ENCODE results near the gene FAAH.

Gene FAAH

GRCh38 chr1:46456411-46456963 is 62.4 kb downstream of the FAAH start:
- Histone ChIP-seq H3K27me3 (ENCODE audit: insufficient read depth, poor library complexity, severe bottlenecking) (peaks cover 2% of the 10 kb centered on the region), H3K4me1 (ENCODE audit: insufficient read depth, poor library complexity, severe bottlenecking) (no peaks in the 10 kb centered on the region), H3K27ac (ENCODE audit: poor library complexity, severe bottlenecking) (no peak overlapping the region), H3K4me3 (ENCODE audit: severe bottlenecking) (no peak overlapping the region), H3K9me3 (ENCODE audit: severe bottlenecking) (no peaks in the 10 kb centered on the region), H3K36me3 (ENCODE audit: low read depth) (no peaks in the 10 kb centered on the region)
- ATAC-seq (ENCODE audit: low read depth), result no peak
- DNase-seq (ENCODE audit: low spot score), result no peak
- TF ChIP-seq CTCF (IDR thresholded peaks at IDR 0.05; ENCODE audit: poor library complexity, severe bottlenecking), result no peak

- H3K27me3 ChIP-seq (ENCODE audit: insufficient read depth, poor library complexity, severe bottlenecking), result peaks cover 2% of the 10 kb centered on the region
- no peak for TF ChIP-seq CTCF (IDR thresholded peaks at IDR 0.05; ENCODE audit: poor library complexity, severe bottlenecking)
- H3K4me3 ChIP-seq (ENCODE audit: severe bottlenecking), result no peak overlapping the region
- DNase-seq (ENCODE audit: low spot score) (no peak), ATAC-seq (ENCODE audit: low read depth) (no peak)
- no peak overlapping the region for H3K27ac ChIP-seq (ENCODE audit: poor library complexity, severe bottlenecking)
- no peaks in the 10 kb centered on the region for H3K9me3 ChIP-seq (ENCODE audit: severe bottlenecking)
- H3K36me3 ChIP-seq (ENCODE audit: low read depth), result no peaks in the 10 kb centered on the region
- H3K4me1 ChIP-seq (ENCODE audit: insufficient read depth, poor library complexity, severe bottlenecking), result no peaks in the 10 kb centered on the region
Observed at GRCh38 chr1:46457178-46457577, 63.1 kb downstream of the FAAH start.

- Histone ChIP-seq H3K27me3 (ENCODE audit: insufficient read depth, poor library complexity, severe bottlenecking) (peaks cover 2% of the 10 kb centered on the region), H3K4me3 (ENCODE audit: severe bottlenecking) (no peak overlapping the region), H3K4me1 (ENCODE audit: insufficient read depth, poor library complexity, severe bottlenecking) (no peaks in the 10 kb centered on the region), H3K27ac (ENCODE audit: poor library complexity, severe bottlenecking) (no peak overlapping the region), H3K9me3 (ENCODE audit: severe bottlenecking) (no peaks in the 10 kb centered on the region), H3K36me3 (ENCODE audit: low read depth) (no peaks in the 10 kb centered on the region)
- DNase-seq (ENCODE audit: low spot score) (no peak), ATAC-seq (ENCODE audit: low read depth) (no peak)
- TF ChIP-seq CTCF (IDR thresholded peaks at IDR 0.05; ENCODE audit: poor library complexity, severe bottlenecking), result no peak
Observed at GRCh38 chr1:46458190-46458589, 64.1 kb downstream of the FAAH start.

GRCh38 chr1:46458846-46459245 is 64.7 kb downstream of the FAAH start:
- Histone ChIP-seq H3K36me3 (ENCODE audit: low read depth) (no peaks in the 10 kb centered on the region), H3K9me3 (ENCODE audit: severe bottlenecking) (no peaks in the 10 kb centered on the region), H3K27me3 (ENCODE audit: insufficient read depth, poor library complexity, severe bottlenecking) (peaks cover 2% of the 10 kb centered on the region), H3K4me1 (ENCODE audit: insufficient read depth, poor library complexity, severe bottlenecking) (no peaks in the 10 kb centered on the region), H3K4me3 (ENCODE audit: severe bottlenecking) (no peak overlapping the region), H3K27ac (ENCODE audit: poor library complexity, severe bottlenecking) (no peak overlapping the region)
- TF ChIP-seq CTCF (IDR thresholded peaks at IDR 0.05; ENCODE audit: poor library complexity, severe bottlenecking), result no peak
- ATAC-seq (ENCODE audit: low read depth) (no peak), DNase-seq (ENCODE audit: low spot score) (no peak)

- Histone ChIP-seq H3K4me3 (ENCODE audit: severe bottlenecking) (no peak overlapping the region), H3K36me3 (ENCODE audit: low read depth) (no peaks in the 10 kb centered on the region), H3K27me3 (ENCODE audit: insufficient read depth, poor library complexity, severe bottlenecking) (peaks cover 2% of the 10 kb centered on the region), H3K4me1 (ENCODE audit: insufficient read depth, poor library complexity, severe bottlenecking) (no peaks in the 10 kb centered on the region), H3K9me3 (ENCODE audit: severe bottlenecking) (no peaks in the 10 kb centered on the region), H3K27ac (ENCODE audit: poor library complexity, severe bottlenecking) (no peak overlapping the region)
- DNase-seq (ENCODE audit: low spot score) (no peak), ATAC-seq (ENCODE audit: low read depth) (no peak)
- TF ChIP-seq CTCF (IDR thresholded peaks at IDR 0.05; ENCODE audit: poor library complexity, severe bottlenecking), result no peak
Observed at GRCh38 chr1:46459315-46459714, 65.2 kb downstream of the FAAH start.
